Putamen (tissue), 1 donor: ENCODE measurements around the gene ARSH.
A peak's percentile ranks its signal among the peaks of the same experiment; 100 is the strongest.
"Not testable (repeated sequence)": the region's sequence is repeated elsewhere in the genome, so short reads cannot be mapped to it uniquely, and the experiment has no call there.

Experiments
- DNase-seq: peaks from one replicate; pipeline ENCODE4 v3.0.0-alpha.2; 2016; ENCODE audit warnings: low spot score

The ARSH gene

GRCh38 chrX:3006495-3006894 is at the start of gene ARSH:
ARSH (plus strand) TSS chrX:3006546; CDS start chrX:3006613, 67 bp downstream.
- no peak for DNase-seq

- DNase-seq = no peak
Measured at GRCh38 chrX:2958199-2958598, 48.1 kb upstream of the ARSH start.

GRCh38 chrX:2960861-2961515 is 45.4 kb upstream of the ARSH start:
- DNase-seq = no peak

- DNase-seq = no peak
Measured at GRCh38 chrX:2962381-2962780, 44.0 kb upstream of the ARSH start.

GRCh38 chrX:2963449-2963848 is 42.9 kb upstream of the ARSH start:
- DNase-seq = not testable (repeated sequence)

GRCh38 chrX:2963992-2964794 is 42.2 kb upstream of the ARSH start:
- not testable (repeated sequence) for DNase-seq

GRCh38 chrX:2965965-2966364 is 40.4 kb upstream of the ARSH start:
- DNase-seq = no peak

- DNase-seq = no peak
Measured at GRCh38 chrX:2967012-2967411, 39.3 kb upstream of the ARSH start.

GRCh38 chrX:2967584-2967983 is 38.8 kb upstream of the ARSH start:
- no peak for DNase-seq

- DNase-seq = peak; percentile 32
Measured at GRCh38 chrX:2967998-2968909, 38.1 kb upstream of the ARSH start.

- DNase-seq = no peak
Measured at GRCh38 chrX:2969021-2969420, 37.3 kb upstream of the ARSH start.

GRCh38 chrX:2972391-2972790 is 34.0 kb upstream of the ARSH start:
- no peak for DNase-seq

GRCh38 chrX:2974961-2975360 is 31.4 kb upstream of the ARSH start:
- no peak for DNase-seq

GRCh38 chrX:2978639-2979038 is 27.7 kb upstream of the ARSH start:
- not testable (repeated sequence) for DNase-seq

GRCh38 chrX:2984342-2984741 is 22.0 kb upstream of the ARSH start:
- DNase-seq = no peak

GRCh38 chrX:2989565-2989964 is 16.8 kb upstream of the ARSH start:
- no peak for DNase-seq

GRCh38 chrX:3010532-3010931 is 4.2 kb downstream of the ARSH start:
- DNase-seq = no peak

GRCh38 chrX:3017492-3017891 is 11.1 kb downstream of the ARSH start:
- DNase-seq = no peak

GRCh38 chrX:3024176-3024575 is 17.8 kb downstream of the ARSH start:
- DNase-seq = no peak

GRCh38 chrX:3026074-3026815 is 19.9 kb downstream of the ARSH start:
- no peak for DNase-seq

GRCh38 chrX:3029129-3029528 is 22.8 kb downstream of the ARSH start:
- DNase-seq = no peak

GRCh38 chrX:3037218-3037617 is 30.9 kb downstream of the ARSH start:
- no peak for DNase-seq
